Measurements from ENCODE around the gene MSANTD1. TPM values are rescaled to one million over a fixed set of nuclear protein-coding genes. Genes with fewer than 3 reads are reported as not detected.

The MSANTD1 gene
- total RNA-seq, 2 donors from 2014 or later, result 1.00 to 2.5 TPM

DNA sequence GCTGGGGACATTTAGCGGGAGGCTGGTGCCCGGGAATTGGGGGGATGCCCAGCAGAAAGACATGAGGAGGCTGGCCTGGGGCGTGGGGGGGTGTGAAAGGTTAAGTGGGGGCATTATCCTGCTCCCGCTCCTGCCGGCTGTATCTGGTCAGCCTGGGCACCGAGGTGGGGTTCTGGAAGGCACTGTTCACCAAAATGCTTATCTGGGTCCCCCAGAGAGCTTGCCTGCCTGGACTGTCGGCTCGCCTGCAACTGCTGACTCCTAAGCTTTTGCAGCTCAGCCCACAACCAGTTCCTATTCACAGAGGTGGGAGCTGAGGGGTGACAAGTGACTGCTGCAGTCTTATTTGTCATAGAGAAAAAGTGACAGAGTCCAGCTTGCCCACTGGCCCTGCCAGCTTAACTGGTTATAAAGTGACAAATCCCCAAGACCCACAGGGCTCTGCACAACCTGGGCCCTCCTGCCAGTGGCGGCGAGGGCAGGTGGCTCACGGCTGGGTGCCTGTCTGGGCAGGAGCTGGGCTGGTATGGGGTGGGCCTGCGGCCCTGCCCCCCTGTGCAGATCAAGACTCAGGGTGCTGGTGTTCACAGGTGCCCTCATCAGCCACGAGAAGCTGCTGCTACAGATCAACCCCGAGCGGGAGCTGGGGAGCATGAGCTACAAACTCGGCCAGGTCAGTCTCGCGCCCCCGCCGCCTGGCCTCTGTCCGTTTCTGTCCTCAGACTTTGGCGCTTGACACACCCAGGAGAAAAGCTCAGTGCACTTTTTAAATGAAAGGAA lies 23.7 kb upstream of the MSANTD1 start:
- Mint-ChIP-seq H3K27ac (no peak overlapping the region), H3K9me3 (no peaks in the 10 kb centered on the region), H3K4me1 (no peaks in the 10 kb centered on the region), H3K27me3 (ENCODE audit: insufficient read depth) (no peaks in the 10 kb centered on the region), H3K4me3 (no peak overlapping the region), H3K36me3 (ENCODE audit: low read depth) (peaks cover 74% of the 10 kb centered on the region)
- Histone ChIP-seq H3K36me3 (ENCODE audit: control insufficient read depth, insufficient read depth, low read length) (peaks cover 87% of the 10 kb centered on the region), H3K9me3 (ENCODE audit: control insufficient read depth, low read length) (no peaks in the 10 kb centered on the region), H3K4me3 (ENCODE audit: low read length) (no peak overlapping the region), H3K27ac (ENCODE audit: low read depth, low read length) (no peak overlapping the region), H3K9ac (ENCODE audit: extremely low read depth, low read length, poor library complexity, severe bottlenecking) (no peak overlapping the region), H3K4me1 (ENCODE audit: control insufficient read depth, insufficient read depth, low read length) (no peaks in the 10 kb centered on the region), H3K27me3 (ENCODE audit: control insufficient read depth, insufficient read depth, low read length, poor library complexity, severe bottlenecking) (no peaks in the 10 kb centered on the region)
- TF ChIP-seq CTCF (conservative IDR thresholded peaks at IDR 0.05), result no peak
- no peak for DNase-seq
- 96 to 100% methylated on average over 3 to 22 of the region's 22 CpGs for WGBS, 2 experiments (ENCODE audit: insufficient coverage in 1 of 2, insufficient read length in 1 of 2)

DNA sequence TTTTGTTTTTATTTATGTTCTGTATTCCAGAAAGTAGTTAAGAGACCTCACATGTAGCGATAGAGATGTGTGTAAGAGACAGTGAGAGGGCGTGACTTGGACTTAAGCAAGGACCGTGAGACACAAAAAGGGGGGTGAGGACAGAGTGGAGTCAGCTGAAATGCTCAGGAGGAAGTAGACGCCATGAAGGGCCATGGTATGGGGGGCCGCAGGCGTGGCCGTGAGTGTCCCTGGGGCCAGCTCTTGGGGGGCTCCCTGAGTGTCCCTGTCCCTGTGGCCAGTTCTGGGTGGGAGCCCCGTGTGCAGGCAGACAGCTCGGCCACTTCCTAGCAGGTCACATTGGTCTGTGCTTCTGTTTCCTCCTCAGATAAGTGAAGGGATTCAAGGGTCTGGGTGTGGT lies 23.0 kb upstream of the MSANTD1 start:
- Mint-ChIP-seq H3K4me3 (no peak overlapping the region), H3K4me1 (no peaks in the 10 kb centered on the region), H3K9me3 (no peaks in the 10 kb centered on the region), H3K27ac (no peak overlapping the region), H3K36me3 (ENCODE audit: low read depth) (peaks cover 74% of the 10 kb centered on the region), H3K27me3 (ENCODE audit: insufficient read depth) (no peaks in the 10 kb centered on the region)
- no peak for TF ChIP-seq CTCF (conservative IDR thresholded peaks at IDR 0.05)
- peaks cover 87% of the 10 kb centered on the region for H3K36me3 ChIP-seq (ENCODE audit: control insufficient read depth, insufficient read depth, low read length)
- no peaks in the 10 kb centered on the region for H3K4me1 ChIP-seq (ENCODE audit: control insufficient read depth, insufficient read depth, low read length)
- whole genome bisulfite sequencing, 2 experiments (ENCODE audit: insufficient coverage in 1 of 2, insufficient read length in 1 of 2), result 92 to 96% methylated on average over 7 to 9 of the region's 9 CpGs
- no peaks in the 10 kb centered on the region for H3K27me3 ChIP-seq (ENCODE audit: control insufficient read depth, insufficient read depth, low read length, poor library complexity, severe bottlenecking)
- no peak overlapping the region for H3K9ac ChIP-seq (ENCODE audit: extremely low read depth, low read length, poor library complexity, severe bottlenecking)
- DNase-seq, result no peak
- H3K27ac ChIP-seq (ENCODE audit: low read depth, low read length), result no peak overlapping the region
- H3K9me3 ChIP-seq (ENCODE audit: control insufficient read depth, low read length), result no peaks in the 10 kb centered on the region
- H3K4me3 ChIP-seq (ENCODE audit: low read length), result no peak overlapping the region

- no peak for TF ChIP-seq CTCF (conservative IDR thresholded peaks at IDR 0.05)
- Mint-ChIP-seq H3K4me3 (no peak overlapping the region), H3K9me3 (no peaks in the 10 kb centered on the region), H3K27ac (peak overlapping the region; percentile 10), H3K4me1 (no peaks in the 10 kb centered on the region), H3K27me3 (ENCODE audit: insufficient read depth) (no peaks in the 10 kb centered on the region), H3K36me3 (ENCODE audit: low read depth) (peaks cover 73% of the 10 kb centered on the region)
- H3K4me3 ChIP-seq (ENCODE audit: low read length), result no peak overlapping the region
- 97 to 98% methylated on average over 6 to 9 of the region's 9 CpGs for WGBS, 2 experiments (ENCODE audit: insufficient coverage in 1 of 2, insufficient read length in 1 of 2)
- no peaks in the 10 kb centered on the region for H3K9me3 ChIP-seq (ENCODE audit: control insufficient read depth, low read length)
- H3K27me3 ChIP-seq (ENCODE audit: control insufficient read depth, insufficient read depth, low read length, poor library complexity, severe bottlenecking), result no peaks in the 10 kb centered on the region
- H3K36me3 ChIP-seq (ENCODE audit: control insufficient read depth, insufficient read depth, low read length), result peaks cover 85% of the 10 kb centered on the region
- no peak overlapping the region for H3K9ac ChIP-seq (ENCODE audit: extremely low read depth, low read length, poor library complexity, severe bottlenecking)
- no peak for DNase-seq
- H3K4me1 ChIP-seq (ENCODE audit: control insufficient read depth, insufficient read depth, low read length), result no peaks in the 10 kb centered on the region
- no peak overlapping the region for H3K27ac ChIP-seq (ENCODE audit: low read depth, low read length)
Observed at GRCh38 chr4:3226467-3226866, 22.5 kb upstream of the MSANTD1 start.

Data from endodermal cell (in vitro differentiated cells).